NCI-H1694 (cell line): ENCODE measurements around the gene STPG2.

Experiments used
- DNase-seq: peaks from one replicate; lab custom pipeline; 2025; lab: John Stamatoyannopoulos, UW

STPG2 gene

GRCh38 chr4:97812768-97813167 lies 330.5 kb downstream of the STPG2 start:
- DNase-seq, result no peak

GRCh38 chr4:97786306-97786920 lies 356.9 kb downstream of the STPG2 start:
- DNase-seq, result no peak

GRCh38 chr4:97778174-97778573 lies 365.1 kb downstream of the STPG2 start:
- no peak for DNase-seq

- no peak for DNase-seq
Measured at GRCh38 chr4:97774347-97774989, 368.8 kb downstream of the STPG2 start.

GRCh38 chr4:97770222-97770621 lies 373.1 kb downstream of the STPG2 start:
- no peak for DNase-seq

GRCh38 chr4:97762115-97762512 lies 381.2 kb downstream of the STPG2 start:
- DNase-seq, result no peak

GRCh38 chr4:97761445-97762114 lies 381.7 kb downstream of the STPG2 start:
- no peak for DNase-seq

GRCh38 chr4:97759785-97760184 lies 383.5 kb downstream of the STPG2 start:
- no peak for DNase-seq

- no peak for DNase-seq
Measured at GRCh38 chr4:97752599-97752998, 390.7 kb downstream of the STPG2 start.

- DNase-seq, result no peak
Measured at GRCh38 chr4:97747945-97748344, 395.3 kb downstream of the STPG2 start.

- DNase-seq, result no peak
Measured at GRCh38 chr4:97720869-97721432, 422.3 kb downstream of the STPG2 start.

- DNase-seq, result no peak
Measured at GRCh38 chr4:97691111-97691605, 452.1 kb downstream of the STPG2 start.

GRCh38 chr4:97670703-97671269 lies 472.5 kb downstream of the STPG2 start:
- no peak for DNase-seq

- DNase-seq, result no peak
Measured at GRCh38 chr4:97665553-97665952, 477.7 kb downstream of the STPG2 start.

GRCh38 chr4:97664741-97665140 lies 478.5 kb downstream of the STPG2 start:
- DNase-seq, result no peak

GRCh38 chr4:97662133-97662532 lies 481.1 kb downstream of the STPG2 start:
- no peak for DNase-seq

GRCh38 chr4:97656044-97656720 lies 487.1 kb downstream of the STPG2 start:
- no peak for DNase-seq

- no peak for DNase-seq
Measured at GRCh38 chr4:97653701-97654100, 489.6 kb downstream of the STPG2 start.

GRCh38 chr4:97646997-97647396 lies 496.3 kb downstream of the STPG2 start:
- no peak for DNase-seq

GRCh38 chr4:97645071-97645821 lies 498.0 kb downstream of the STPG2 start:
- no peak for DNase-seq

- DNase-seq, result no peak
Measured at GRCh38 chr4:97643179-97643578, 500.1 kb downstream of the STPG2 start.
